GM12878 (cell line): ENCODE data around the gene SSR3. TPM values are rescaled to one million over a fixed set of nuclear protein-coding genes. Genes with fewer than 3 reads are reported as not detected.

Source experiments
- ATAC-seq: fragments of 200-7000 bp; cut with Tn5 transposase; 3 replicates; pipeline ENCODE4 v1.9.1; 2020; ENCODE audit warnings: mild to moderate bottlenecking, moderate library complexity
- Bru-seq: library from RNA; stranded (reverse); fragments of 400-500 nt; gene quantifications from one replicate; lab custom pipeline; 2021; lab: Mats Ljungman, UMichigan
- BruChase-seq, 2 experiments: library from RNA; stranded (reverse); fragments of 400-500 nt; gene quantifications; one replicate each; lab custom pipeline; 2021; lab: Mats Ljungman, UMichigan
- BruUV-seq: library from RNA; stranded (reverse); fragments of 400-500 nt; replicated peaks from 2 replicates; lab custom pipeline; 2021; lab: Mats Ljungman, UMichigan
- CTCF ChIA-PET: fragments of 300-600 bp; sonication (Branson Sonifier 250); formaldehyde crosslinking; extraction: SDS; loops from one replicate; lab custom pipeline; 2021; ENCODE audit warnings: inconsistent platforms; lab: Yijun Ruan, JAX
- POLR2A ChIA-PET: fragments of 350-600 bp; formaldehyde crosslinking; extraction: SDS; loops from one replicate; lab custom pipeline; 2021; ENCODE audit warnings: inconsistent platforms; lab: Charles Lee
- RAD21 ChIA-PET: fragments of 300-600 bp; sonication (Branson Sonifier 250); formaldehyde crosslinking; loops from one replicate; lab custom pipeline; 2023; ENCODE audit warnings: antibody characterized with exemption; ENCODE audit not compliant: unreplicated experiment; lab: Charles Lee
- SMC1A ChIA-PET: fragments of 300-600 bp; sonication (Branson Sonifier 250); formaldehyde crosslinking; loops from one replicate; lab custom pipeline; 2023; ENCODE audit not compliant: unreplicated experiment, uncharacterized antibody; lab: Charles Lee
- DNase-seq: peaks from one replicate; pipeline ENCODE4 v3.0.0-alpha.2; 2011; ENCODE audit warnings: low read depth, low spot score
- FAIRE-seq: peaks from 3 replicates; lab custom pipeline; 2011; peaks lifted over from hg19 to GRCh38; lab: Jason Lieb, UNC
- H2AFZ ChIP-seq: 2 replicates; pipeline ENCODE4 v1.6.0; 2011; ENCODE audit warnings: low read depth, low read length, control low read depth; ENCODE audit not compliant: control insufficient read depth
- H3K27ac ChIP-seq: 2 replicates; pipeline ENCODE4 v1.5.1; 2011; ENCODE audit warnings: control low read depth; ENCODE audit not compliant: control insufficient read depth, insufficient read depth
- H3K27me3 ChIP-seq, 2 experiments: replicated peaks in 1 of 2; 2 replicates each; pipeline versions ENCODE4 v1.6.0 to v1.6.1; 2011; ENCODE audit warnings: low read length in 1 of 2; ENCODE audit not compliant: control insufficient read depth in 2 of 2, insufficient read depth in 2 of 2
- H3K36me3 ChIP-seq, 2 experiments: 2 replicates each; pipeline ENCODE4 v1.5.1; 2011; ENCODE audit warnings: low read length in 1 of 2; ENCODE audit not compliant: control insufficient read depth in 2 of 2, insufficient read depth in 2 of 2
- H3K4me1 ChIP-seq: 2 replicates; pipeline ENCODE4 v1.6.1; 2011; ENCODE audit warnings: mild to moderate bottlenecking, low read length, moderate library complexity, mixed read lengths; ENCODE audit not compliant: control insufficient read depth, insufficient read depth
- H3K4me2 ChIP-seq: 2 replicates; pipeline ENCODE4 v1.6.0; 2011; ENCODE audit warnings: control low read depth; ENCODE audit not compliant: control insufficient read depth, insufficient read depth
- H3K4me3 ChIP-seq: fragments of 200-600 bp; sonication (generic); 2 replicates; pipeline ENCODE4 v1.5.1; 2016
- H3K79me2 ChIP-seq: 2 replicates; pipeline ENCODE4 v1.6.0; 2011; ENCODE audit warnings: low read length; ENCODE audit not compliant: control insufficient read depth, insufficient read depth
- H3K9ac ChIP-seq: 2 replicates; pipeline ENCODE4 v1.8.0; 2011; ENCODE audit warnings: low read length, control low read depth, mixed read lengths; ENCODE audit not compliant: control insufficient read depth, insufficient read depth
- H3K9me3 ChIP-seq: replicated peaks from 3 replicates; pipeline ENCODE4 v1.5.1; 2011; ENCODE audit warnings: mild to moderate bottlenecking, low read length; ENCODE audit not compliant: control insufficient read depth, insufficient read depth
- H4K20me1 ChIP-seq: 2 replicates; pipeline ENCODE4 v1.6.0; 2011; ENCODE audit not compliant: control insufficient read depth, insufficient read depth
- BCL11A ChIP-seq: IDR thresholded peaks from 2 replicates; pipeline ENCODE4 v1.6.1; 2011; ENCODE audit warnings: low read depth, low read length
- BMI1 ChIP-seq: fragments of 450-650 bp; IDR thresholded peaks from 2 replicates; pipeline ENCODE4 v1.6.1; 2016; ENCODE audit warnings: mild to moderate bottlenecking, moderate library complexity, borderline replicate concordance
- LARP7 ChIP-seq: fragments of 450-650 bp; IDR thresholded peaks from 2 replicates; pipeline ENCODE4 v1.6.1; 2017; ENCODE audit warnings: mild to moderate bottlenecking
- MEF2A ChIP-seq: IDR thresholded peaks from 2 replicates; pipeline ENCODE4 v1.6.1; 2011; ENCODE audit warnings: low read depth, mild to moderate bottlenecking, low read length, moderate library complexity; ENCODE audit not compliant: insufficient read depth
- NBN ChIP-seq: fragments of 450-650 bp; IDR thresholded peaks from 2 replicates; pipeline ENCODE4 v1.6.1; 2016
- RAD51 ChIP-seq: fragments of 450-650 bp; IDR thresholded peaks from 2 replicates; pipeline ENCODE4 v1.6.1; 2016; ENCODE audit warnings: moderate library complexity, mild to moderate bottlenecking, inconsistent platforms
- SMAD1 ChIP-seq: fragments of 450-650 bp; IDR thresholded peaks from 2 replicates; pipeline ENCODE4 v1.6.1; 2018; ENCODE audit warnings: mild to moderate bottlenecking, low read depth; ENCODE audit not compliant: partially characterized antibody
- ZBTB11 ChIP-seq: fragments of 450-650 bp; formaldehyde crosslinking; IDR thresholded peaks from 2 replicates; pipeline ENCODE4 v1.5.0; 2022; ENCODE audit warnings: mild to moderate bottlenecking, missing genetic modification characterization
- ZNF622 ChIP-seq: fragments of 450-650 bp; IDR thresholded peaks from 2 replicates; pipeline ENCODE4 v1.6.1; 2017; ENCODE audit warnings: mild to moderate bottlenecking, inconsistent platforms
- whole genome bisulfite sequencing: methylation state at CpG from one replicate; pipeline ENCODE4 v1.1.6; 2016; ENCODE audit warnings: low lambda C conversion rate; ENCODE audit not compliant: insufficient replicate concordance, insufficient coverage; ENCODE audit errors: missing lambda C conversion rate; 5-methylcytosine and 5-hydroxymethylcytosine counted together
- in situ Hi-C: fragments of 300-500 bp; cut with MboI; formaldehyde crosslinking; loops from 9 replicates; pipeline ENCODE4 v1.14.3; 2018; ENCODE audit warnings: mixed read lengths
- intact Hi-C: fragments of 100-400 bp; cut with micrococcal nuclease; formaldehyde crosslinking; loops from one replicate; pipeline ENCODE4 v1.14.2; 2022; ENCODE audit not compliant: unreplicated experiment
- long read RNA-seq, 2 experiments: library from polyadenylated mRNA; unstranded; transcript quantifications; one replicate each; pipeline ENCODE4 v2.0.0, GENCODE V29; 2019 to 2020
- polyA minus RNA-seq, 3 experiments: library from RNA; depleted of rRNA, polyadenylated mRNA; stranded (reverse); fragments of >200 nt; gene quantifications; 2 replicates each; pipeline ENCODE4 v1.2.3, GENCODE V29; 2011
- polyA plus RNA-seq, 11 experiments: library from polyadenylated mRNA; depleted of rRNA in 4 of 11; unstranded in 6 of 11; stranded (reverse) in 5 of 11; fragments of >200 nt; fragmentation: Nextera tagmentation in 4 of 11; fragmentation: Illumina TruSeq in 1 of 11; extraction: Ambion mirVana in 4 of 11; extraction: Trizol in 1 of 11; gene quantifications; 1 replicate in 1 of 11; 2 replicates in 10 of 11; pipeline versions ENCODE4 v1.2.1 to v1.2.3, GENCODE V29; 2011 to 2016; ENCODE audit warnings: inconsistent platforms in 2 of 11, missing spikeins in 2 of 11, low read depth in 1 of 11
- total RNA-seq, 4 experiments: library from RNA; depleted of rRNA in 3 of 4; stranded (reverse); fragments of >200 nt in 3 of 4; fragmentation: Illumina TruSeq in 1 of 4; extraction: Trizol in 1 of 4; gene quantifications; 2 replicates each; pipeline versions ENCODE4 v1.2.1 to v1.2.3, GENCODE V29; 2013 to 2021

SSR3 gene
- total RNA-seq (2013; cell fraction: nucleolus; rRNA removed): 113 and 121 TPM in 2 replicates
- total RNA-seq (2014; rRNA removed) (133 and 152 TPM in 2 replicates), total RNA-seq (2014; rRNA removed; fragmentation: Illumina TruSeq; extraction: Trizol) (179 TPM in 2 replicates), total RNA-seq (2021) (190 and 193 TPM in 2 replicates), polyA plus RNA-seq (2011; rRNA removed) (191 and 203 TPM in 2 replicates), polyA plus RNA-seq (2014; fragmentation: Illumina TruSeq; extraction: Trizol) (190 and 214 TPM in 2 replicates), polyA plus RNA-seq (2014; fragmentation: Nextera tagmentation; extraction: Ambion mirVana) (100 to 1,000 TPM; 278 to 345 TPM), polyA plus RNA-seq (2014; rRNA removed) (124 and 153 TPM in 2 replicates), polyA plus RNA-seq (2016; fragmentation: Nextera tagmentation; extraction: Ambion mirVana) (100 to 1,000 TPM; 279 to 324 TPM), polyA minus RNA-seq (2011; rRNA and poly(A)+ RNA removed) (242 and 293 TPM in 2 replicates), Bru-seq, nascent RNA (percentile 99 among the genes with signal in this experiment), BruChase-seq, experiment 1, labeled RNA remaining after a 6-hour chase (percentile 99 among the genes with signal in this experiment), BruChase-seq, experiment 2, labeled RNA remaining after a 2-hour chase (percentile 99 among the genes with signal in this experiment)
- polyA plus RNA-seq (2011; ENCODE audit: low read depth): 324 TPM
- 111 and 126 TPM in 2 replicates for polyA plus RNA-seq (2011; cell fraction: cytosol; rRNA removed)
- 29.3 and 50.0 TPM in 2 replicates for polyA plus RNA-seq (2011; cell fraction: nucleus; rRNA removed)
- 292 and 304 TPM in 2 replicates for polyA plus RNA-seq (2012)
- polyA minus RNA-seq (2011; cell fraction: cytosol; rRNA and poly(A)+ RNA removed): 60.9 and 63.5 TPM in 2 replicates
- polyA minus RNA-seq (2011; cell fraction: nucleus; rRNA and poly(A)+ RNA removed): 61.4 and 83.0 TPM in 2 replicates
- long read RNA-seq, experiment 1, transcript SSR3-201 (5 exons, 3,716 nt): major isoform, 76 of 104 reads
- long read RNA-seq, experiment 1, partial matches to known transcripts: 0 of 104 reads
- long read RNA-seq, experiment 1, other reads (novel, unspliced or antisense): 21 of 104 reads
- long read RNA-seq, experiment 2, transcript SSR3-205 (5 exons, 1,039 nt): minor isoform, 11 of 487 reads
- long read RNA-seq, experiment 2, transcript SSR3-201 (5 exons, 3,716 nt): major isoform, 436 of 487 reads
- long read RNA-seq, experiment 2, partial matches to known transcripts: 5 of 487 reads
- long read RNA-seq, experiment 2, other reads (novel, unspliced or antisense): 29 of 487 reads

- no peaks in the 10 kb centered on the region; the same call in 2 of the 3 replicates for H3K9me3 ChIP-seq
- WGBS: 1% methylated on average over 60 of the region's 60 CpGs
- H3K79me2 ChIP-seq: peaks cover 48% of the 10 kb centered on the region
- peak; percentile 95 for DNase-seq
- in situ Hi-C loops: loop anchor here (10.0 kb wide), 1 partner anchor 260 kb away; no protein-coding TSS in a partner anchor
- peaks cover 2% of the 10 kb centered on the region; the same call in 1 of the 2 replicates for H3K4me1 ChIP-seq
- peak within 1 kb of the TSS; percentile 92 for H3K4me3 ChIP-seq
- ChIA-PET POLR2A (interaction anchor here (0.6 to 3.7 kb wide), 26 partner anchors 8 to 683 kb away, joined by 3 to 20 read pairs (median 4); no protein-coding TSS in a partner anchor), RAD21 (interaction anchor here (0.7 to 4.0 kb wide), 32 partner anchors 8 to 621 kb away, joined by 3 to 64 read pairs (median 5); partner anchors contain the start of gene TIPARP), CTCF (interaction anchor here (0.8 to 3.9 kb wide), 15 partner anchors 9 to 582 kb away, joined by 3 to 43 read pairs (median 4); partner anchors contain the start of gene TIPARP), SMC1A (interaction anchor here (0.8 to 3.7 kb wide), 29 partner anchors 8 to 582 kb away, joined by 3 to 47 read pairs (median 6); partner anchors contain the start of gene TIPARP)
- H3K4me2 ChIP-seq: peak within 1 kb of the TSS; percentile 90
- ATAC-seq: peak; percentile 99
- BruUV-seq: no TSS peak
- H3K9ac ChIP-seq: peak within 1 kb of the TSS; percentile 92
- H3K27ac ChIP-seq: peak within 1 kb of the TSS; percentile 83
- peaks cover 0 to 20% of the 10 kb centered on the region in 2 experiments; a peak in 3 of 4 replicates for H3K36me3 ChIP-seq
- peak; percentile 96 for FAIRE-seq
- no peaks in the 10 kb centered on the region for H3K27me3 ChIP-seq
- intact Hi-C loops: loop anchor here (1.0 to 10.0 kb wide), 5 partner anchors 110 to 582 kb away; partner anchors contain the start of gene TIPARP
- peak within 1 kb of the TSS; percentile 97 for H2AFZ ChIP-seq
- no peaks in the 10 kb centered on the region for H4K20me1 ChIP-seq
- TF ChIP-seq MEF2A: no peak
- TF ChIP-seq RAD51: peak; percentile 99
- peak; percentile 36; the same call in 1 of the 2 replicates for TF ChIP-seq NBN
- peak; percentile 76; the same call in 1 of the 2 replicates for TF ChIP-seq LARP7
- no peak for TF ChIP-seq SMAD1
- TF ChIP-seq ZNF622: no peak
- TF ChIP-seq BMI1: no peak
- no peak for TF ChIP-seq ZBTB11
- no peak for TF ChIP-seq BCL11A
Observed at GRCh38 chr3:156554842-156555687, at the start of gene SSR3. Gene SSR3, minus strand, starts transcription at chr3:156555117. Its CDS starts 28 bp downstream, at chr3:156555089.
